IMR-90 (cell line): Measurements from ENCODE around the gene INPP5F. TPM values are rescaled to one million over a fixed set of nuclear protein-coding genes. Genes with fewer than 3 reads are reported as not detected.

Experiments
- ATAC-seq: fragments of 200-7000 bp; cut with Tn5 transposase; 2 replicates; pipeline ENCODE4 v1.9.1; 2020; ENCODE audit warnings: low read depth, mild to moderate bottlenecking, moderate library complexity
- BruUV-seq: library from RNA; stranded (reverse); fragments of 400-500 nt; replicated peaks from 2 replicates; lab custom pipeline; 2021; lab: Mats Ljungman, UMichigan
- CTCF ChIA-PET: fragments of 300-600 bp; formaldehyde crosslinking; extraction: SDS; loops from one replicate; lab custom pipeline; 2021; ENCODE audit warnings: antibody characterized with exemption; lab: Yijun Ruan, JAX
- POLR2A ChIA-PET: fragments of 300-600 bp; sonication (Branson Sonifier 250); formaldehyde crosslinking; loops from one replicate; lab custom pipeline; 2022; ENCODE audit warnings: antibody characterized with exemption; ENCODE audit not compliant: unreplicated experiment; lab: Charles Lee
- DNase-seq: peaks from one replicate; pipeline ENCODE4 v3.0.0; 2013
- H2AFZ ChIP-seq: replicated peaks from 2 replicates; pipeline ENCODE3; 2013; ENCODE audit warnings: low read length, mild to moderate bottlenecking; ENCODE audit not compliant: poor library complexity
- H2AK5ac ChIP-seq: 2 replicates; pipeline ENCODE4 v1.6.1; 2013; ENCODE audit warnings: low read depth, low read length, inconsistent platforms
- H2AK9ac ChIP-seq: replicated peaks from 2 replicates; pipeline ENCODE3; 2013; ENCODE audit warnings: mild to moderate bottlenecking, low read depth, low read length, moderate library complexity; ENCODE audit not compliant: poor library complexity
- H2BK120ac ChIP-seq: 2 replicates; pipeline ENCODE4 v1.6.1; 2013; ENCODE audit warnings: low read depth, low read length, inconsistent platforms
- H2BK15ac ChIP-seq: 3 replicates; pipeline ENCODE4 v1.6.1; 2013; ENCODE audit warnings: low read depth, low read length, inconsistent platforms
- H2BK20ac ChIP-seq: 2 replicates; pipeline ENCODE4 v1.6.1; 2013; ENCODE audit warnings: low read depth, mild to moderate bottlenecking, inconsistent platforms, low read length, moderate library complexity
- H2BK5ac ChIP-seq: 2 replicates; pipeline ENCODE4 v1.6.1; 2013; ENCODE audit warnings: mild to moderate bottlenecking, low read depth, low read length, inconsistent platforms; ENCODE audit not compliant: poor library complexity, severe bottlenecking
- H3K14ac ChIP-seq: replicated peaks from 2 replicates; pipeline ENCODE4 v1.6.1; 2013; ENCODE audit warnings: low read depth, low read length, inconsistent platforms
- H3K18ac ChIP-seq: 2 replicates; pipeline ENCODE4 v1.6.1; 2013; ENCODE audit warnings: low read depth, low read length, control low read depth
- H3K23ac ChIP-seq: 2 replicates; pipeline ENCODE4 v1.6.1; 2013; ENCODE audit warnings: low read depth, low read length, inconsistent platforms
- H3K27ac ChIP-seq: 2 replicates; pipeline ENCODE4 v1.5.1; 2013; ENCODE audit warnings: mild to moderate bottlenecking, control low read depth, low read length; ENCODE audit not compliant: insufficient read depth
- H3K27me3 ChIP-seq: 2 replicates; pipeline ENCODE4 v1.6.1; 2013; ENCODE audit warnings: low read length; ENCODE audit not compliant: control insufficient read depth, insufficient read depth
- H3K36me3 ChIP-seq: 2 replicates; pipeline ENCODE4 v1.6.1; 2013; ENCODE audit warnings: low read length, mixed read lengths; ENCODE audit not compliant: control insufficient read depth, insufficient read depth
- H3K4ac ChIP-seq: 2 replicates; pipeline ENCODE4 v1.6.1; 2013; ENCODE audit warnings: low read depth, low read length, inconsistent platforms
- H3K4me1 ChIP-seq: 2 replicates; pipeline ENCODE4 v1.6.1; 2013; ENCODE audit warnings: low read length, mixed read lengths; ENCODE audit not compliant: control insufficient read depth, insufficient read depth
- H3K4me2 ChIP-seq: 2 replicates; pipeline ENCODE4 v1.6.1; 2013; ENCODE audit warnings: low read depth, mild to moderate bottlenecking, control low read depth, low read length, moderate library complexity
- H3K4me3 ChIP-seq: 2 replicates; pipeline ENCODE4 v1.5.1; 2013; ENCODE audit warnings: low read depth, mild to moderate bottlenecking, control low read depth, low read length, moderate library complexity; ENCODE audit not compliant: insufficient read depth
- H3K56ac ChIP-seq: 2 replicates; pipeline ENCODE4 v1.6.1; 2013; ENCODE audit warnings: low read length, inconsistent platforms; ENCODE audit not compliant: insufficient read depth; ENCODE audit errors: extremely low read depth
- H3K79me1 ChIP-seq, 2 experiments: 2 replicates each; pipeline ENCODE4 v1.6.1; 2013; ENCODE audit warnings: low read length in 2 of 2, inconsistent platforms in 1 of 2, low read depth in 1 of 2
- H3K9ac ChIP-seq: 2 replicates; pipeline ENCODE4 v1.6.1; 2013; ENCODE audit warnings: low read depth, low read length, control low read depth
- H3K9me1 ChIP-seq: 2 replicates; pipeline ENCODE4 v1.6.1; 2013; ENCODE audit warnings: low read length, inconsistent platforms; ENCODE audit not compliant: insufficient read depth
- H3K9me3 ChIP-seq: 2 replicates; pipeline ENCODE4 v1.6.1; 2013; ENCODE audit warnings: low read length; ENCODE audit not compliant: control insufficient read depth, insufficient read depth
- H4K20me1 ChIP-seq: 2 replicates; pipeline ENCODE4 v1.6.1; 2013; ENCODE audit warnings: low read length, inconsistent platforms; ENCODE audit not compliant: insufficient read depth
- H4K5ac ChIP-seq: 2 replicates; pipeline ENCODE4 v1.6.1; 2013; ENCODE audit warnings: mild to moderate bottlenecking, low read depth, low read length, control low read depth
- H4K8ac ChIP-seq, 2 experiments: 2 replicates each; pipeline ENCODE4 v1.6.1; 2013; ENCODE audit warnings: low read depth in 2 of 2, low read length in 2 of 2, control low read depth in 1 of 2, inconsistent platforms in 1 of 2
- H4K91ac ChIP-seq: 2 replicates; pipeline ENCODE4 v1.6.1; 2013; ENCODE audit warnings: low read depth, low read length, inconsistent platforms; ENCODE audit not compliant: insufficient read depth
- CEBPB ChIP-seq: IDR thresholded peaks from 2 replicates; pipeline ENCODE4 v1.6.1; 2012; ENCODE audit warnings: low read depth, low read length, improper control_type of control experiment
- MAFK ChIP-seq: IDR thresholded peaks from 2 replicates; pipeline ENCODE4 v1.6.1; 2012; ENCODE audit warnings: low read depth, low read length, improper control_type of control experiment
- MAZ ChIP-seq: IDR thresholded peaks from 2 replicates; pipeline ENCODE4 v1.6.1; 2012; ENCODE audit warnings: low read depth, mild to moderate bottlenecking, low read length, improper control_type of control experiment, moderate library complexity, borderline replicate concordance
- MXI1 ChIP-seq: IDR thresholded peaks from 2 replicates; pipeline ENCODE4 v1.6.1; 2012; ENCODE audit warnings: low read depth, mild to moderate bottlenecking, low read length, moderate library complexity, borderline replicate concordance
- SMC3 ChIP-seq: fragments of 150-350 bp; IDR thresholded peaks from 2 replicates; pipeline ENCODE4 v1.6.1; 2016; ENCODE audit warnings: low read depth, mild to moderate bottlenecking, antibody characterized with exemption, low read length, moderate library complexity
- WGBS, 2 experiments: methylation state at CpG; one replicate each; pipeline versions ENCODE4 v1.1.5 to v1.1.7; 2013; ENCODE audit warnings: missing lambda C conversion rate in 2 of 2; ENCODE audit not compliant: insufficient read length in 1 of 2; ENCODE audit errors: extremely low coverage in 2 of 2; 5-methylcytosine and 5-hydroxymethylcytosine counted together
- dilution Hi-C: fragments of 300-500 bp; cut with HindIII; formaldehyde crosslinking; loops from one replicate; pipeline ENCODE4 v1.14.3; 2018; ENCODE audit warnings: low sequenced_read_pairs; ENCODE audit not compliant: unreplicated experiment
- in situ Hi-C: fragments of 300-500 bp; cut with MboI; formaldehyde crosslinking; loops from 3 replicates; pipeline ENCODE4 v1.14.3; 2019; ENCODE audit warnings: low sequenced_read_pairs, inconsistent platforms, mixed read lengths
- intact Hi-C: fragments of 100-400 bp; cut with micrococcal nuclease; formaldehyde crosslinking; loops from 2 replicates; pipeline ENCODE4 v1.10.0; 2022
- polyA plus RNA-seq, 3 experiments: library from polyadenylated mRNA; depleted of rRNA; stranded (reverse); fragments of >200 nt; gene quantifications; 2 replicates each; pipeline ENCODE4 v1.2.3, GENCODE V29; 2012; ENCODE audit warnings: low replicate concordance in 1 of 3
- total RNA-seq: library from RNA; depleted of rRNA; stranded (reverse); fragments of >200 nt; gene quantifications from 2 replicates; pipeline ENCODE4 v1.2.3, GENCODE V29; 2012
- TF ChIP-seq, protein P1 (sequence below): fragments of 150-350 bp; IDR thresholded peaks from 2 replicates; pipeline ENCODE4 v1.6.1; 2016; ENCODE audit warnings: low read depth, mild to moderate bottlenecking, low read length, moderate library complexity, borderline replicate concordance

Gene INPP5F
- total and polyA plus RNA-seq, 2 of the 4 experiments (the other 2 are of a cell fraction) = 19.0 to 29.6 TPM

DNA sequence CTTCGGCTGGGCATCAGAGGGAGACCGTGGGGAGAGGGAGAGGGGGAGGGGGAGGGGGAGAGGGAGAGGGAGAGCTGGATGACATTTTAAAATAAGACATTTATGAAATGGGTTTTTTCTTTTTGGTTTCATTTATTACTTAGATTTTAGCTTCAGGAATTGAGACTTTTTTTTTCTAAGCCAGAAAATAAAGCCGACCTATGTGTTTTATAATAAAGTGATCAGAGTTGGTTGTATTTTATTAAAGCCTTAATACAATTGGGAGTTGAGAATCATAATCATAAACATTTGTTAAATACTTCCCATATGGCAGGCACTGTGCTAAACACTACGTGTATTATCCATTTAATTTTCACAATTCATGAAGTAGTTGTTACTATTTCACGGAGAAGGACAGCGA is 70.2 kb downstream of the INPP5F start:
- Histone ChIP-seq H4K91ac (no peak overlapping the region), H2BK20ac (no peak overlapping the region), H2AFZ (no peak overlapping the region), H3K27ac (no peak overlapping the region), H3K14ac (no peak overlapping the region), H3K4me1 (no peaks in the 10 kb centered on the region), H2BK15ac (no peak overlapping the region), H3K4ac (no peak overlapping the region), H3K9me3 (no peaks in the 10 kb centered on the region), H2BK120ac (no peak overlapping the region), H3K18ac (no peak overlapping the region), H3K79me1 (no peaks in the 10 kb centered on the region), H3K36me3 (no peaks in the 10 kb centered on the region), H3K4me3 (no peak overlapping the region), H4K8ac (no peak overlapping the region), H3K56ac (no peak overlapping the region), H2AK9ac (no peak overlapping the region), H3K9me1 (no peaks in the 10 kb centered on the region; the same call in 1 of the 2 replicates), H2BK5ac (no peak overlapping the region), H3K27me3 (no peaks in the 10 kb centered on the region), H4K5ac (no peak overlapping the region), H3K23ac (no peak overlapping the region), H3K9ac (no peak overlapping the region), H4K20me1 (no peaks in the 10 kb centered on the region), H3K4me2 (no peak overlapping the region), H2AK5ac (no peak overlapping the region)
- TF ChIP-seq CEBPB (no peak), MAFK (peak; percentile 55), SMC3 (no peak), MXI1 (no peak), MAZ (no peak)
- TF ChIP-seq, protein P1, sequence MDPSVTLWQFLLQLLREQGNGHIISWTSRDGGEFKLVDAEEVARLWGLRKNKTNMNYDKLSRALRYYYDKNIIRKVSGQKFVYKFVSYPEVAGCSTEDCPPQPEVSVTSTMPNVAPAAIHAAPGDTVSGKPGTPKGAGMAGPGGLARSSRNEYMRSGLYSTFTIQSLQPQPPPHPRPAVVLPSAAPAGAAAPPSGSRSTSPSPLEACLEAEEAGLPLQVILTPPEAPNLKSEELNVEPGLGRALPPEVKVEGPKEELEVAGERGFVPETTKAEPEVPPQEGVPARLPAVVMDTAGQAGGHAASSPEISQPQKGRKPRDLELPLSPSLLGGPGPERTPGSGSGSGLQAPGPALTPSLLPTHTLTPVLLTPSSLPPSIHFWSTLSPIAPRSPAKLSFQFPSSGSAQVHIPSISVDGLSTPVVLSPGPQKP = no peak
- POLR2A ChIA-PET = no interaction called here
- no TSS peak for BruUV-seq
- in situ Hi-C loops (no loop called here), intact Hi-C loops (no loop called here), dilution Hi-C loops (no loop called here)
- no CpG with 5 or more reads among the region's 6 CpGs for WGBS, 2 experiments
- CTCF ChIA-PET = no interaction called here
- no peak for DNase-seq
- ATAC-seq = no peak
